Activated CD4-positive, alpha-beta T cell treated with anti-CD3 and anti-CD28 coated beads, Interleukin-2, amount 10 ng/mL, durations not matched to agents 24 days and 14 days (primary cell): ENCODE results near the gene HFE. TPM values are rescaled to one million over a fixed set of nuclear protein-coding genes. Genes with fewer than 3 reads are reported as not detected.
A peak's percentile ranks its signal among the peaks of the same experiment; 100 is the strongest.
"Not testable (repeated sequence)": the region's sequence is repeated elsewhere in the genome, so short reads cannot be mapped to it uniquely, and the experiment has no call there.

ENCODE experiments used
- DNase-seq: peaks from one replicate; pipeline ENCODE4 v3.0.0; 2022
- H3K27ac Mint-ChIP-seq: one replicate; pipeline ENCODE4 v1.8.0; 2022; ENCODE audit warnings: mild to moderate bottlenecking, mixed read lengths
- H3K27me3 Mint-ChIP-seq: one replicate; pipeline ENCODE4 v1.8.0; 2022; ENCODE audit warnings: mixed read lengths
- H3K36me3 Mint-ChIP-seq: one replicate; pipeline ENCODE4 v1.8.0; 2022; ENCODE audit warnings: low read depth, mild to moderate bottlenecking, mixed read lengths
- H3K4me1 Mint-ChIP-seq: one replicate; pipeline ENCODE4 v1.8.0; 2021; ENCODE audit warnings: mixed read lengths
- H3K4me3 Mint-ChIP-seq: one replicate; pipeline ENCODE4 v1.8.0; 2022; ENCODE audit warnings: mild to moderate bottlenecking, moderate library complexity, mixed read lengths
- H3K9me3 Mint-ChIP-seq: one replicate; pipeline ENCODE4 v1.8.0; 2021; ENCODE audit warnings: mixed read lengths
- intact Hi-C: fragments of 100-400 bp; cut with micrococcal nuclease; formaldehyde crosslinking; loops from one replicate; pipeline ENCODE4 v1.15.1; 2023
- total RNA-seq: library from RNA; stranded (reverse); gene quantifications from 2 replicates; pipeline ENCODE4 v1.2.3, GENCODE V29; 2022

HFE gene
- 0.12 and 0.50 TPM in 2 replicates for total RNA-seq

- intact Hi-C loops, result loop anchor here (2.0 kb wide), 1 partner anchor 15 kb away; a partner anchor contains a TSS
- H3K9me3 Mint-ChIP-seq, result no peaks in the 10 kb centered on the region
- H3K27ac Mint-ChIP-seq, result peak within 1 kb of the TSS; percentile 70
- peaks cover 41% of the 10 kb centered on the region for H3K4me1 Mint-ChIP-seq
- H3K27me3 Mint-ChIP-seq, result peaks cover 1% of the 10 kb centered on the region
- H3K4me3 Mint-ChIP-seq, result peak within 1 kb of the TSS; percentile 83
- DNase-seq, result peak; percentile 83
- no peaks in the 10 kb centered on the region for H3K36me3 Mint-ChIP-seq
Observed at GRCh38 chr6:26087284-26088115, at the start of gene HFE. HFE (plus strand) TSS chr6:26087429; CDS start chr6:26087441, 12 bp downstream.

- Mint-ChIP-seq H3K4me3 (no peak overlapping the region), H3K27ac (no peak overlapping the region), H3K36me3 (no peaks in the 10 kb centered on the region), H3K9me3 (no peaks in the 10 kb centered on the region), H3K4me1 (peaks cover 25% of the 10 kb centered on the region), H3K27me3 (no peaks in the 10 kb centered on the region)
- no peak for DNase-seq
- intact Hi-C loops, result loop anchor here (5.0 kb wide), 2 partner anchors 245 to 510 kb away; a partner anchor contains a TSS
Observed at GRCh38 chr6:26041946-26042345, 45.3 kb upstream of the HFE start.

GRCh38 chr6:26043384-26044139 lies 43.7 kb upstream of the HFE start:
- Mint-ChIP-seq H3K27ac (peak overlapping the region; percentile 99), H3K36me3 (no peaks in the 10 kb centered on the region), H3K27me3 (no peaks in the 10 kb centered on the region), H3K4me3 (peak overlapping the region; percentile 86), H3K9me3 (no peaks in the 10 kb centered on the region), H3K4me1 (peaks cover 33% of the 10 kb centered on the region)
- intact Hi-C loops, result loop anchor here (1.0 to 5.0 kb wide), 5 partner anchors 10 to 509 kb away; a partner anchor contains a TSS
- DNase-seq, result peak; percentile 94

- no peaks in the 10 kb centered on the region for H3K27me3 Mint-ChIP-seq
- peak overlapping the region; percentile 99 for H3K27ac Mint-ChIP-seq
- H3K4me3 Mint-ChIP-seq, result peak overlapping the region; percentile 86
- H3K4me1 Mint-ChIP-seq, result peaks cover 33% of the 10 kb centered on the region
- DNase-seq, result peak; percentile 82
- H3K36me3 Mint-ChIP-seq, result no peaks in the 10 kb centered on the region
- no peaks in the 10 kb centered on the region for H3K9me3 Mint-ChIP-seq
- intact Hi-C loops, result loop anchor here (1.0 to 5.0 kb wide), 4 partner anchors 11 to 508 kb away; a partner anchor contains a TSS
Observed at GRCh38 chr6:26044140-26045064, 42.8 kb upstream of the HFE start.

GRCh38 chr6:26045065-26045927 lies 41.9 kb upstream of the HFE start:
- Mint-ChIP-seq H3K27ac (peak overlapping the region; percentile 99), H3K36me3 (no peaks in the 10 kb centered on the region), H3K4me1 (peaks cover 33% of the 10 kb centered on the region), H3K27me3 (no peaks in the 10 kb centered on the region), H3K9me3 (no peaks in the 10 kb centered on the region), H3K4me3 (peak overlapping the region; percentile 86)
- peak; percentile 96 for DNase-seq
- intact Hi-C loops, result loop anchor here (1.0 kb wide), 2 partner anchors 10 to 18 kb away; a partner anchor contains a TSS

GRCh38 chr6:26045928-26046368 lies 41.3 kb upstream of the HFE start:
- Mint-ChIP-seq H3K9me3 (no peaks in the 10 kb centered on the region), H3K4me1 (peaks cover 36% of the 10 kb centered on the region), H3K27me3 (no peaks in the 10 kb centered on the region), H3K36me3 (no peaks in the 10 kb centered on the region), H3K27ac (peak overlapping the region; percentile 99), H3K4me3 (peak overlapping the region; percentile 86)
- intact Hi-C loops, result loop anchor here (1.0 kb wide), 2 partner anchors 9 to 19 kb away; a partner anchor contains a TSS
- peak; percentile 64 for DNase-seq

- intact Hi-C loops, H3K4me3 Mint-ChIP-seq, H3K9me3 Mint-ChIP-seq, H3K36me3 Mint-ChIP-seq, DNase-seq, H3K27me3 Mint-ChIP-seq: not testable (repeated sequence)
- Mint-ChIP-seq H3K4me1 (peaks cover 39% of the 10 kb centered on the region), H3K27ac (peak overlapping the region; percentile 26)
Observed at GRCh38 chr6:26047329-26047728, 39.9 kb upstream of the HFE start.

DNA sequence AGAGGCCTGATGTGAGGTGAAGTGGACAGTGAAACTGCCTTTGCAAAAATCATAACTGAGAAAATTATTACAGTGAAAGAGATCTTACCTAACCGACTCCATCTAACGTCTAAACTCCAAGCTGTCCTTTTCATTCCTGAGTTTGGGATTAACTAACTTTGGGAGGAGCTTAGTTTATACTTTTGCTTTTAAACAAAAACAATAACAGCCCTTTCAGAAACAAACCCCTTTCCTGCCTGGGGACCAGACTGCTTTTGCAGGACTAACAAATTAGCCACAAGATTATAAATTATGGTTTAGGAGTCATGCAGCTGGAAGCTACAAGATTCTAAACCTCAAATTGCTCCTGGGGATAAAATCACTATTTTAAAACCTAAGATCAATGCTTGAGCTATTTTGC lies 38.6 kb upstream of the HFE start:
- no peak for DNase-seq
- Mint-ChIP-seq H3K4me1 (peaks cover 34% of the 10 kb centered on the region), H3K27ac (peak overlapping the region; percentile 3)

GRCh38 chr6:26051665-26052310 lies 35.4 kb upstream of the HFE start:
- H3K9me3 Mint-ChIP-seq, result no peaks in the 10 kb centered on the region
- no peak overlapping the region for H3K27ac Mint-ChIP-seq
- H3K4me3 Mint-ChIP-seq, result no peak overlapping the region
- peaks cover 34% of the 10 kb centered on the region for H3K4me1 Mint-ChIP-seq
- peaks cover 2% of the 10 kb centered on the region for H3K27me3 Mint-ChIP-seq
- H3K36me3 Mint-ChIP-seq, result no peaks in the 10 kb centered on the region
- intact Hi-C loops, result no loop called here
- DNase-seq, result no peak

More for the DNA sequence above, 38.6 kb upstream of the HFE start:
- intact Hi-C loops, result no loop called here
- Mint-ChIP-seq H3K4me3 (no peak overlapping the region), H3K9me3 (no peaks in the 10 kb centered on the region), H3K36me3 (no peaks in the 10 kb centered on the region), H3K27me3 (no peaks in the 10 kb centered on the region)

DNA sequence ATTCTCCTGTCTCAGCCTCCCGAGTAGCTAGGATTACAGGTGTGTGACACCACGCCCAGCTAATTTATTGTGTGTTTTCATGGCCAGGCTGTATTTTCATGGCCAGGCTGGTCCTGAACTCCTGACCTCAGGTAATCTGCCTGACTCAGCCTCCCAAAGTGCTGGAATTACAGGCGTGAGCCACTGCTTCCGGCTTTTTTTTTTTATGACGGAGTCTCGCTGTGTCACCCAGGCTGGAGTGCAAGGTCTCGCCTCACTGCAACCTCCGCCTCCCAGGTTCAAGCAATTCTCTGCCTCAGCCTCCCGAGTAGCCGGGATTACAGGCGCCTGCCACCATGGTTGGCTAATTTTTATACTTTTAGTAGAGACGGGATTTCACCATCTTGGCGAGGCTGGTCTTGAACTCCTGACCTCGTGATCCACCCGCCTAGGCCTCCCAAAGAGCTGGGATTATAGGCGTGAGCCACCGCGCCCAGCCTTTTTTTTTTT lies 34.4 kb upstream of the HFE start:
- Mint-ChIP-seq H3K4me3 (peak overlapping the region; percentile 94), H3K27ac (peak overlapping the region; percentile 45), H3K4me1 (peaks cover 32% of the 10 kb centered on the region)
- DNase-seq, H3K36me3 Mint-ChIP-seq, intact Hi-C loops, H3K9me3 Mint-ChIP-seq, H3K27me3 Mint-ChIP-seq: not testable (repeated sequence)

DNA sequence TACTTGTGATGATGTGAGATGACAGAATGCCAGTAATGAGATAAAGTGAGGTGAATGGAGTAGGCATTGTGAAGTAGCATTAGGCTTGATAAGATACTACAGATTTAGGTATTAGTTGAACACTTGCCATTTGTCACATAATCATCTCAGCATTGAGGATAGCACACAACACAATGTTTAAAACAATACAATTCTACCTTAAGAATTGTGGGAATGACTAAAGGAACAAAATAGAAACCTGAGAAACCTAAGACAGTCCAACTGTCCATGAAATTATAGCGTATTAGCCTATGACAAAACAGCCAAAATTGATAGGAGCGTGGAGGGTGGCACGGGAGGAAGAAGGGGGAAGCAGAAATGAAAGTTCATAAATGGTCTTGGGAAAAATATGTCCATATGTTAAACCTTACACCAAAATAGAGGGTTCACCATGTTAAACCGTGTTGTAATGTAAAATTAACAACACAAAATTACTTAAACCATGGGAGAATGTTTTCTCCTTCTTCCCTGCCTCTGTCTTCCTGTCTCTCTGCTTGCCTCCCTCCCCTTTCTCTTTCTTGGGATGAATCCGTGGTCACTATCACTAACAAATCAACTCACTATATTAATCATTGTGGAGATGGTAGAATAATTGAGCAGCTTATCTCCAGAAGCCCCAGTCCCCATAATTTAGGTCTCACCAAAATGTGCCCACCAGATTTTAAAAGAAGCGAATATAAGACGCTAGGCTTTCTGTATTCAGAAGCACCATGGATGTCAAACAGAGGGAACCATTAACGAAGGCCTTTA lies 33.0 kb upstream of the HFE start:
- Mint-ChIP-seq H3K36me3 (no peaks in the 10 kb centered on the region), H3K4me3 (peak overlapping the region; percentile 94), H3K9me3 (no peaks in the 10 kb centered on the region), H3K27ac (peak overlapping the region; percentile 99), H3K4me1 (peaks cover 28% of the 10 kb centered on the region), H3K27me3 (peaks cover 2% of the 10 kb centered on the region)
- peak; percentile 65 for DNase-seq
- intact Hi-C loops, result no loop called here
